Smooth muscle cell (in vitro differentiated cells): Measurements from ENCODE around the gene KLHL36. TPM values are rescaled to one million over a fixed set of nuclear protein-coding genes. Genes with fewer than 3 reads are reported as not detected.

Experiments
- DNase-seq: peaks from one replicate; lab custom pipeline; 2025; ENCODE audit not compliant: unreplicated experiment; lab: John Stamatoyannopoulos, UW
- H2AFZ ChIP-seq: fragments of 200-600 bp; sonication (generic); 2 replicates; pipeline ENCODE4 v1.6.0; 2016; ENCODE audit warnings: antibody characterized with exemption, low read depth, mild to moderate bottlenecking
- H3F3A ChIP-seq: fragments of 200-600 bp; sonication (generic); 2 replicates; pipeline ENCODE4 v1.6.0; 2017; ENCODE audit warnings: antibody characterized with exemption, low read depth
- H3K27ac ChIP-seq: fragments of 200-600 bp; sonication (generic); 2 replicates; pipeline ENCODE4 v1.5.1; 2016; ENCODE audit warnings: low read depth, mild to moderate bottlenecking
- H3K27me3 ChIP-seq: fragments of 200-600 bp; sonication (generic); 2 replicates; pipeline ENCODE4 v1.6.1; 2016; ENCODE audit warnings: low read depth, mild to moderate bottlenecking
- H3K36me3 ChIP-seq: fragments of 200-600 bp; sonication (generic); 2 replicates; pipeline ENCODE4 v1.5.1; 2016; ENCODE audit warnings: low read depth
- H3K4me1 ChIP-seq: fragments of 200-600 bp; sonication (generic); 2 replicates; pipeline ENCODE4 v1.5.1; 2016; ENCODE audit warnings: low read depth
- H3K4me2 ChIP-seq: fragments of 200-600 bp; sonication (generic); 2 replicates; pipeline ENCODE4 v1.6.0; 2016; ENCODE audit warnings: mild to moderate bottlenecking
- H3K4me3 ChIP-seq: fragments of 200-600 bp; sonication (generic); 2 replicates; pipeline ENCODE4 v1.5.1; 2016; ENCODE audit warnings: mild to moderate bottlenecking
- H3K79me2 ChIP-seq: fragments of 200-600 bp; sonication (generic); 2 replicates; pipeline ENCODE4 v1.6.0; 2016; ENCODE audit warnings: low read depth, mild to moderate bottlenecking
- H3K9ac ChIP-seq: fragments of 200-600 bp; sonication (generic); 2 replicates; pipeline ENCODE4 v1.6.0; 2016; ENCODE audit warnings: low read depth
- H3K9me3 ChIP-seq: fragments of 200-600 bp; sonication (generic); replicated peaks from 2 replicates; pipeline ENCODE4 v1.5.1; 2016; ENCODE audit warnings: low read depth
- H4K20me1 ChIP-seq: fragments of 200-600 bp; sonication (generic); 2 replicates; pipeline ENCODE4 v1.6.0; 2016; ENCODE audit warnings: low read depth
- WGBS: methylation state at CpG from one replicate; pipeline ENCODE4 v1.1.7; 2016; ENCODE audit warnings: low lambda C conversion rate; 5-methylcytosine and 5-hydroxymethylcytosine counted together
- polyA plus RNA-seq: library from polyadenylated mRNA; unstranded; fragments of >200 nt; fragmentation: Nextera tagmentation; extraction: Ambion mirVana; gene quantifications from 2 replicates; pipeline ENCODE4 v1.2.1, GENCODE V29; 2016
- total RNA-seq: library from RNA; depleted of rRNA; stranded (reverse); fragments of >200 nt; gene quantifications from 2 replicates; pipeline ENCODE4 v1.2.3, GENCODE V29; 2014
- TF ChIP-seq, protein P1 (sequence below): fragments of 200-600 bp; sonication (generic); IDR thresholded peaks from 2 replicates; pipeline ENCODE4 v1.5.1; 2017; ENCODE audit warnings: borderline replicate concordance, mild to moderate bottlenecking, antibody characterized with exemption; ENCODE audit not compliant: insufficient read depth, poor library complexity, severe bottlenecking

KLHL36 gene
- total and polyA plus RNA-seq, 2 experiments from 2014 or later: 18.0 to 35.4 TPM

DNA sequence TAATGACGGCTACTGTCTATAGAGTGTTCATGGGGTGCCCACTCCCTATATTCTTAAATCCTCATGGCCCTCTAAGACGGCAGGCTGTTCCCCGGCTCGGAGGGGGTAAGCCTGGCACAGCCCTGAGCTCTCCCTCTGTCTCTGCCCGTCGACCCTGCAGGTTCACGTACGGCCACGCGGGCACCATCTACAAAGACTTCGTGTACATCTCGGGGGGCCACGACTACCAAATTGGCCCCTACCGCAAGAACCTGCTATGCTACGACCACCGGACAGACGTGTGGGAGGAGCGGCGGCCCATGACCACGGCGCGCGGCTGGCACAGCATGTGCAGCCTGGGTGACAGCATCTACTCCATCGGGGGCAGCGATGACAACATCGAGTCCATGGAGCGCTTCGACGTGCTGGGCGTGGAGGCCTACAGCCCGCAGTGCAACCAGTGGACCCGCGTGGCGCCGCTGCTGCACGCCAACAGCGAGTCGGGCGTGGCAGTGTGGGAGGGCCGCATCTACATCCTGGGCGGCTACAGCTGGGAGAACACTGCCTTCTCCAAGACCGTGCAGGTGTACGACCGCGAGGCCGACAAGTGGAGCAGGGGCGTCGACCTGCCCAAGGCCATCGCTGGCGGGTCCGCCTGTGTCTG is 13.2 kb downstream of the KLHL36 start:
- H3K9ac ChIP-seq: no peak overlapping the region
- no peak overlapping the region for H3K4me3 ChIP-seq
- DNase-seq: no peak
- H3K36me3 ChIP-seq: peaks cover 4% of the 10 kb centered on the region
- no peaks in the 10 kb centered on the region for H3K4me1 ChIP-seq
- TF ChIP-seq, protein P1, sequence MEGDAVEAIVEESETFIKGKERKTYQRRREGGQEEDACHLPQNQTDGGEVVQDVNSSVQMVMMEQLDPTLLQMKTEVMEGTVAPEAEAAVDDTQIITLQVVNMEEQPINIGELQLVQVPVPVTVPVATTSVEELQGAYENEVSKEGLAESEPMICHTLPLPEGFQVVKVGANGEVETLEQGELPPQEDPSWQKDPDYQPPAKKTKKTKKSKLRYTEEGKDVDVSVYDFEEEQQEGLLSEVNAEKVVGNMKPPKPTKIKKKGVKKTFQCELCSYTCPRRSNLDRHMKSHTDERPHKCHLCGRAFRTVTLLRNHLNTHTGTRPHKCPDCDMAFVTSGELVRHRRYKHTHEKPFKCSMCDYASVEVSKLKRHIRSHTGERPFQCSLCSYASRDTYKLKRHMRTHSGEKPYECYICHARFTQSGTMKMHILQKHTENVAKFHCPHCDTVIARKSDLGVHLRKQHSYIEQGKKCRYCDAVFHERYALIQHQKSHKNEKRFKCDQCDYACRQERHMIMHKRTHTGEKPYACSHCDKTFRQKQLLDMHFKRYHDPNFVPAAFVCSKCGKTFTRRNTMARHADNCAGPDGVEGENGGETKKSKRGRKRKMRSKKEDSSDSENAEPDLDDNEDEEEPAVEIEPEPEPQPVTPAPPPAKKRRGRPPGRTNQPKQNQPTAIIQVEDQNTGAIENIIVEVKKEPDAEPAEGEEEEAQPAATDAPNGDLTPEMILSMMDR: no peak
- H3K27me3 ChIP-seq: no peaks in the 10 kb centered on the region
- H2AFZ ChIP-seq: no peak overlapping the region
- H3K79me2 ChIP-seq: no peaks in the 10 kb centered on the region
- H3K9me3 ChIP-seq: no peaks in the 10 kb centered on the region
- H4K20me1 ChIP-seq: no peaks in the 10 kb centered on the region
- H3K4me2 ChIP-seq: no peak overlapping the region
- no peak overlapping the region for H3K27ac ChIP-seq
- no peaks in the 10 kb centered on the region for H3F3A ChIP-seq
- WGBS: 98% methylated on average over 48 of the region's 51 CpGs

DNA sequence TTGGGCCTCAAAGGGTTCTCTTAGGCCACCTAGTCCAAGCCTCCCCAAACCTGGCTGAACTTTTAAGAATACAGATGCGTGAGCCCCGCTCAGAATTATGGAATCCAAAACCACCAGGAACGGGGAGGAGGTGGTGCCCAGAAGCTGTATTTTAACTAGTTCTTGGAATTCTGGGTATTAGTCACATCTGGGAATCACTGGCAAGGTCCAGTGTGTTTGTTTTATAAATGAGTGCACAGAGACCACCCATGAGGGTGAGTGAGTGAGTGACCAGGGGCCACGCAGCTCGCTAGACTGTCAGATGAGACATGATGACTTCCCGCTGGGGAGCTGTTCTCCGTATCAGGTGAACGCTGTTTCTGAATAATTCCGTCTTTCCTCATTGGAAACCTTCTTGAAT is 14.2 kb downstream of the KLHL36 start:
- no peaks in the 10 kb centered on the region for H3K9me3 ChIP-seq
- peaks cover 4% of the 10 kb centered on the region for H3K36me3 ChIP-seq
- no peaks in the 10 kb centered on the region for H4K20me1 ChIP-seq
- 96% methylated on average over 9 of the region's 9 CpGs for WGBS
- TF ChIP-seq, protein P1: no peak
- H3F3A ChIP-seq: no peaks in the 10 kb centered on the region
- no peaks in the 10 kb centered on the region for H3K27me3 ChIP-seq
- no peak overlapping the region for H3K4me3 ChIP-seq
- H2AFZ ChIP-seq: no peak overlapping the region
- H3K79me2 ChIP-seq: no peaks in the 10 kb centered on the region
- H3K4me1 ChIP-seq: no peaks in the 10 kb centered on the region
- DNase-seq: no peak
- no peak overlapping the region for H3K9ac ChIP-seq
- no peak overlapping the region for H3K4me2 ChIP-seq
- H3K27ac ChIP-seq: no peak overlapping the region

DNA sequence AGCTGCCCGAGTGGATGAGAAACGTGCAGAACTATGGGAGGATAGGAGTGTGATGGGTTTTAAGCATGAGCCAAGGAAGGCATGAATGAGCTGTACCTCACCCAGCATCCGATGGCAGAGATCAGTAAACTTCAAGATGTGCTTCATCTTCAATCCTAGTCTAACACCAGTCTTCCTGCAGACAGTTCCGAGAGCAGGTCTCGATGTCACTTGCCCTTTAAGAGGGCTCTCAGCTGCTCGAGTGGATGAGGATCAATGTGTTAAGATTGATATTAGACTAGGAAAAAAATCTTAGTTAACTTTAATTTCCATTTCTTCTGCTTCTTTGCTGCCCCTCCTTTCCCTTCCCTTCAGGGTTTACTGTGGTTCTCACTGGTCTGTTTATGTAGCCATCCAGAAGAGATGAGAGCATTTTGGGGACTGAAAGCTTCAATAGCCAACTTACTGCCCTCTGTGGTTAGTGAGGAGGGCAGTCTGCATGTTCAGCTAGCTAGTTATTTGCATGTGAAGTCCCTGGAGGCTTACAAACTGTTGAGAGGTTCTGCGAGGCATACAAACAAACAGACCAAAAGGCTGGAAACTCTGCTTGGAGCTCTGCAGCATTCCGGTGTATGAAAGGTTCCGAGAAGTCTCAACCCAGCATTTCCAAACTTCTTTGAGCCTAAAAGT is 15.3 kb downstream of the KLHL36 start:
- Histone ChIP-seq H4K20me1 (no peaks in the 10 kb centered on the region), H3K36me3 (peaks cover 4% of the 10 kb centered on the region), H3K27ac (no peak overlapping the region), H3K4me1 (no peaks in the 10 kb centered on the region), H3K9me3 (no peaks in the 10 kb centered on the region), H3F3A (no peaks in the 10 kb centered on the region), H3K9ac (no peak overlapping the region), H3K79me2 (no peaks in the 10 kb centered on the region), H3K27me3 (no peaks in the 10 kb centered on the region), H2AFZ (no peak overlapping the region), H3K4me2 (no peak overlapping the region), H3K4me3 (no peak overlapping the region)
- TF ChIP-seq, protein P1: no peak
- WGBS: 79% methylated on average over 9 of the region's 9 CpGs
- DNase-seq: no peak

DNA sequence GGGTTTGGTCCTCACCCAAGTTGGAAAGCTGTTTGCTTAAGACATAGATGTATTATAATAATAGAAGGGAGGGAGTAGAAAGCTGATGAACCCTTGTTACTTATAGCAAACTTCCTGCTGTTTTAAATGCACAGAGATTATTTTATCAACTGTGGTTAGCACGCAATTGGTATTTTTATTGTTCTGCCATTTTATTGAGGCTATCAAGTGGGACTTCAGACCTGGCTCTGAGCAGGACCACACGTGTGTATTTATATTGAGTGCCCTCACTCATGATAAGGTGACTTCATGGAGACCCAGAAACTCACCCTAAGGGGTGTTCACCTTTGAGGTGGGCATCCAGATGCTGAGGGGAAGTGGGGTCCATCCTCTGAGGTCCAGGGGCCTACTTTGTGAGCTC is 17.0 kb downstream of the KLHL36 start:
- Histone ChIP-seq H3F3A (no peaks in the 10 kb centered on the region), H3K27me3 (no peaks in the 10 kb centered on the region), H3K9ac (no peak overlapping the region), H3K79me2 (no peaks in the 10 kb centered on the region), H3K4me2 (no peak overlapping the region), H2AFZ (no peak overlapping the region), H3K4me1 (no peaks in the 10 kb centered on the region), H3K9me3 (no peaks in the 10 kb centered on the region), H3K27ac (no peak overlapping the region), H4K20me1 (no peaks in the 10 kb centered on the region), H3K36me3 (peaks cover 4% of the 10 kb centered on the region), H3K4me3 (no peak overlapping the region)
- 91% methylated on average over 2 of the region's 2 CpGs for WGBS
- TF ChIP-seq, protein P1: no peak
- DNase-seq: no peak
